HG02970 (cell line): ENCODE data around the gene NUDT5.
"Not testable (repeated sequence)": the region's sequence is repeated elsewhere in the genome, so short reads cannot be mapped to it uniquely, and the experiment has no call there.

Source experiments
- ATAC-seq: cut with Tn5 transposase; IDR thresholded peaks from one replicate; pipeline ENCODE4 v1.9.1; 2021; ENCODE audit warnings: mild to moderate bottlenecking, moderate library complexity, moderate number of reproducible peaks; ENCODE audit not compliant: unreplicated experiment, low FRiP score

The NUDT5 gene

DNA sequence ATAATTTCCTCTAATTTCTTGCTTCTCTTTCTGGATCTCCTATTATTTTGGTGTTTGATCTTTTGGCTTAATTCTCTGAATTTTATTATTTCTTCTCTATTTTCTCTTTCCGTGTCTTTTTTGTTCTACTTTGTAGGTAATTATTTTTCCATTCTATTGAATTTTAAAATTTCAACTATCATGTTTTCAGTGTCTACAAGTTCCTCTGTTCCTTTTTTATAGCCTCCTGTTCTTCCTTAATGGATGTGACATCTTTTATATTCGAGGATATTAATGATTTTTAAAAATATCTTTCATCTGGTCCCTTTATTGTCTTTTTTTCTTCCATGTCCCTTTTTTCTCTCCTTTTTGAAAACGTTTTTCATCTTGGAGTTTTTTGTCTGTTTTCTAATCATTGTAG is 11.4 kb upstream of the NUDT5 start:
- no peak for ATAC-seq

DNA sequence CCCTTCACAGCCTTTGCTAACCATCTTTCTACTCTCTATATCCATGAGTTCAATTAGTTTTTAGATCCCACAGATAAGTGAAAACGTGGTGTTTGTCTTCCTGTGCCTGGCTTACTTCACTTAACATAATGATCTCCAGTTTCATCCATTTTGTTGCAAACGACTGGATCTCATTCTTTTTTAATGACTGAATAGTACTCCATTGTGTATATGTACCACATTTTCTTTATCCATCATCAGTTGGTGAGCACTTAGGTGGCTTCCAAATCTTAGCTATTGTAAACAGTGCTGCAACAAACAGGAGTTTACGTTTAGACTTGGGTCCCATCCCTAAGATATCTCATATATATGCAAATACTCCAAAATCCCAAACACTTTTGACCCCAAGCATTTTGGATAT is 9.4 kb upstream of the NUDT5 start:
- no peak for ATAC-seq

DNA sequence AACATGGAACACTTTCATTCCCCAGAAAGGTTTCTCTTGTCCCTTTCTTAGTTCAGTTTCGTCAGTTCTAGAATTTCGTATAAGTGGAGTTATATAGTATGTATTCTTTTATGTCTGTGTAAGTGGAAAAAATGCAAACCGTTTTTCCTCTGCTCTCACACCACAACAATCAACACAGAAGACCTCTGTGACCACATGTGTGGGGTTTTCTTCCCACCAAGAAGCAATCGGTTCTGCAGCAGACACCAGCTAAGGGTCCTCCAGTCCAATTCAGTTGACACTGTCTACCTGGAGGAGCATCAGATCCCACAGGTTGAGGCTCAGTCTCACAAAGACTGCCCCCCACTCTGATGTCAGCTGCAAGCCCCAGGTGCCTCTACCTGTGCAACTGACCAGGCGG is 6.5 kb upstream of the NUDT5 start:
- no peak for ATAC-seq

DNA sequence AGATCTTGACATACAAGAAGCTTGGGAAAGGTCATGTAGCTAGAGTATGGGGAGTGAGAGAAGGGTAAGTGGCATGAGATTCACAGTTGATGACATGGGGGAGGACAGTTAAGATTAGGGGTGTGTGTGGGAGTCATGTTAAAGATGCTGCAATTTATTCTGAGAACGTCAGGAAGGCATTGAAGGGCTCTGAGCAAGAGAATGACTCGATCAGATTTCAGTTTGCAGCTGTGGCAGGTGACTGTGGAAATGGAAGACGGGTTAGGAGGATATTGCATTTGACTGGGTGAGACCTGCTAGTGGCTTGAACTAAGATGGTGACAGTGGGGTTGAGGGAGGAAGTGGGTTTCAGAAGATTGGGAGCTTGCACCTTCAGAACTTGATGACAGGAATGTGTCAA is 5.9 kb upstream of the NUDT5 start:
- ATAC-seq = no peak

DNA sequence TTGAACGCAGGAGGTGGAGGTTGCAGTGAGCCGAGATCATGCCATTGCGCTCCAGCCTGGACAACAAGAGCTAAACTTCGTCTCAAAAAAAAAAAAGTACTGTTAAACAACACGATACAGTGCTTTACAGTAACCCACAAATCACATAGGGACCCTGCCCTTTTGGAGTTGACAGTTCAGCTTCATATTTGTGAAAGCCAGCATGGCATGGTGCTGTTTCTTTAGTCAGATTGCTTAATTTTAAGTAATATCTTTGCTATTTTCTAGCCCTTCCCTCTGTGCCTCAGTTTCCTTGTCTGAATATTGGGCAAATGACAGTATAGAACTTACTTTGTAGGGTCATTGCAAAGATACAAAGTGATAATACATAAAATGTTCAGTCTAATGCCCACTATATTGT is 5.2 kb upstream of the NUDT5 start:
- no peak for ATAC-seq

DNA sequence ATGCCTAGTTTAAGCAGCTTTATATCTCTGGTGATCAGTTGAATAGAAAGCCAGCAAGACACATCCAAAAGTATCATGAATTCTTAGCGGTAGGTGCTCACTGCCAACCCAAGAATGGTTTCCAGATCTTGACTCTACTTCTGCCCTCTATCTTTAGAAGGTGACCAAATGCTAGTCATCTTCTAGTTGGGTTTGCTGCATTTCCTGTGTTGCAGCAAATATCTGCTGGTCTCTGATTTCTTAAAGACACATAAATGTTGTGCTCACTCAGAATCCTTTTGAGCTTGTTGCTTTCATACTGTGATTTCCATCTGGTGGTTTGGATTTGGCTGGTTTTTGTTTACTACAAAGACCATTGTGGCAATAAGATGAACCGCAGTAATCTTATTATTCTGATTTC is 2.5 kb upstream of the NUDT5 start:
- ATAC-seq = no peak

DNA sequence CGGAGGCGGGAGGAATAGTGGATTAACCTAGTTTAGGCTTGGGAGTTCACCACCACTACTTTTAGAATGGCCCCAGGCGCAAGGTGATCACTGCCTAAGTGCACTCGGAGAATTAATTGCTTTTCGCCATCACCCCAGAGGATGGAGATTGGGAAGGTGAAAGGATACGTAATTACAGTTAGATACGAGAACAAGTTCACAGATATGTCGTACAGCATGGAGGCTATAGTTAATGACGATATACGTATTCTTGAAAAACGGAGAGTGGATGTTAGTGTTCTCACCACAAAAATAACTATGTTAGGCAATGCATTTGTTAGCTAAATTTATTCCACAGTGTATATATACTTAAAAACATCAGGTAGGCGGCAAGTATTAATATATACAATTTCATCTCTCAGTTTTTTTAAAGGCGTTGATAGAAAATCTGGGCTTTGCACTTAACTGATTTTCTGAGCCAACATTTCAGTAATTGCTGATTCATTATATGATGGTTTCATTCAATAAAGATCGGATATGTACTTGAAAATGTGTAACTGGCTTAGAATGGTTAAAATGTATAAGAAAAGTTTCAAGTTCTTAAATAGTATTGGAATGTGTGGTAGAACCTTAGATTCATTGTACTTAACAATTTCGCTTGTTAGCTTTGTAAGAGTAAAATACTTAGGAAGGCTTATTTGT is 980 bp upstream of the NUDT5 start:
- no peak for ATAC-seq

DNA sequence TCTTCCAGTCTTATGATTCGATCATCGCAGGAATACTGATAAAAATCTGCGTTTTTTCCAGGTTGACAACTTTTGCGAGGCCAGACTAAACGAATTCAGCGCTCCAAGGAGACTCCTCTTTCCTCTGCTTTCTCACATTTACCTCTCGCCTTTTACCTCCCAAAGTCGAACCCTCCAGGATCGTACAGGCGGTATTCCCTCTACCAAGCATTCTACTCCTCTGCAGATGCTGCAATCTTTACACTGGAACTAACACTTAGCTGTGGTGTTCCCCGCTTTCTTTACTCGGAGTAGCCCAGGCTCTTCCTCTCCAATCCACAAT is 449 bp downstream of the NUDT5 start:
- peak; percentile 4 for ATAC-seq

DNA sequence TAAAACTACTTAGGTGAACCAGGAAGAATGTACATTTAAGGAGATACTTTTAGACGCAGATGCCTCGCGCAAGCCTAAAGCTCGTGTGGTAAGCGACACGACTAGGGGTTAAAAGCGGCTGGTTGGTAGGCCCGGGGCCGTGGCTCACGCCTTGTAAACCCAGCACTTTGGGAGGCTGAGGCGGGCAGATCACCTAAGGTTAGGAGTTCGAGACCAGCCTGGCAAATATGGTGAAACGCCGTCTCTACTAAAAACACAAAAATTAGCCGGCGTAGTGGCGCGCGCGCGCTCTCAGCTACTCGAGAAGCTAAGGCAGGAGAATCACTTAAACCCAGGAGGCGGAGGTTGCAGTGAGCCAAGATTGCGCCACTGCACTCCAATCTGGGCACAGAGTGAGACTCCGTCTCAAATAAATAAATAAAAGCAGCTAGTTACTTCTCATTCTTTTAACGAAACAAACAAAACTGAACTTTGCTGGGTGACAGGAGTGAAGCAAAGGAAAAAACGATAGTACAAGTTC is 879 bp downstream of the NUDT5 start:
- ATAC-seq = no peak

DNA sequence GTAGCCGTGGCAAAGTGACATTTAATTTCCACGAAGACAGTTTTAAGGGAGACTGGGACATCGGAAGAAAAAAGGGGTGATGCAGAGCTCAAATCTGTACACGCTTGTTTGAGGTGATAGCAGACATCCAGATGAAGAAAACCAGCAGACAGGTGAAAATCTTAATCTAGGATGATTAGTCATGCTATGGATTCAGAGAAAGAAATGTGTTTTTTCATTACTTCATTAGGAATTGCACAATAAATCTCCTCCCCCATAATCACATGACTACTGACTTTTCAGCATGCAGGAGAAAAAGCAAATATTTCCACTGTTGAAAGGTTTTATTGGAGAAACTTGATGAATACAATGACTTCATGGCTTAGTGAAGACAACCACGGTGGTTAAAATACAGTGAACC is 2.5 kb downstream of the NUDT5 start:
- no peak for ATAC-seq

DNA sequence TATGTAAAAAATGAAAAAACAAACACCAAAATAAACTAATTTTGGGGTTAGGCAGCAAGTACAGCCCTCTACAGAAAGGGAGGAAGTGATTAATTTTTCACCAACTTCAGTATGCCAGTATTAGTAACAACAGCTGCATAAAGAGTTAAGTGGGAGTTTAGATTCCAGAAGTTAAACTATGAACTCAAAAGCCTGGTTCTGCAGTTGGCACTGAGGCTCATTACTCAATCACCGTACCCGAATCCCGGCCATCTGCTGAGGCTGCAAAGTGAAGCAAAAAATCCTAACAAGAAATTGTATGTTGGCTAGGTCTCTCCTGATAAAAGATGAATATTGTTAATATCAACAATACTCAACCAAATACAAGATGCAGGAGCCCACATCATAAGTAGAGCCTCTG is 4.0 kb downstream of the NUDT5 start:
- no peak for ATAC-seq

DNA sequence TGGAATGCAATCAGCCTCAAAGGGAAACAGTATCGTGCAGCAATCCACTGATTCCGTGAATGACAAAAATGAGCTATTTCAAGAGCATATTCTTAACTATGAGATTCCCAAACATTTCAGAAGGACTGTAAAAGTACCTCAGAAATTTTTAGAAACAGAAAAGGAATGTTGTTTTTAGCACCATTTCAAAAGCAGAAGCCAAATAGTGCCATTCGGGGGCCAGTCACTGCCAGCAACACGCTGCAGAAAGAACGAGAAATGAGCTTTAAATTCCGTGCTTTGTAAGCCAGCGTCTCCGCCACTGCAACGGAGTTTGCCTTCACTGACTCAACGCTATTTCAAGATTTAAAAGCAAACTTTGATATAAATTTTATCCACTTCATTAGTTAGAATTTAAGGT is 6.3 kb downstream of the NUDT5 start:
- no peak for ATAC-seq

DNA sequence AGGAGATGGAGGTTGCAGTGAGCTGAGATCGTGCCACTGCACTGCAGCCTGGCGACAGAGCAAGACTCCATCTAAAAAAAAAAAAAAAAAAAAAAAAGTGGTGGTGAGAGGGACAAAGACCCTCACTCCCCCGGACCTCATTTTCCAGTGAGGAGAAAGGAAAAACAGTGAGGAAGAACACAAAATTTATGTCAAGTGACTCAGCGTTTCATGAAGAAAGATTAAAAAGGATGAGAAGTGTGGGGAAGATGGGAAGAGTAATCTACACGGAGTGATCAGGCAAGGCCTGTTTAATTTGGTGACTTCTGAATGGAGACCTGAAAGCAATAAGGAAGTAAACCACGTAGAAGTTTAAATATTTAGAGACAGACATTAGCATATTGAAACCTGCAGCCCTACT is 7.0 kb downstream of the NUDT5 start:
- no peak for ATAC-seq

DNA sequence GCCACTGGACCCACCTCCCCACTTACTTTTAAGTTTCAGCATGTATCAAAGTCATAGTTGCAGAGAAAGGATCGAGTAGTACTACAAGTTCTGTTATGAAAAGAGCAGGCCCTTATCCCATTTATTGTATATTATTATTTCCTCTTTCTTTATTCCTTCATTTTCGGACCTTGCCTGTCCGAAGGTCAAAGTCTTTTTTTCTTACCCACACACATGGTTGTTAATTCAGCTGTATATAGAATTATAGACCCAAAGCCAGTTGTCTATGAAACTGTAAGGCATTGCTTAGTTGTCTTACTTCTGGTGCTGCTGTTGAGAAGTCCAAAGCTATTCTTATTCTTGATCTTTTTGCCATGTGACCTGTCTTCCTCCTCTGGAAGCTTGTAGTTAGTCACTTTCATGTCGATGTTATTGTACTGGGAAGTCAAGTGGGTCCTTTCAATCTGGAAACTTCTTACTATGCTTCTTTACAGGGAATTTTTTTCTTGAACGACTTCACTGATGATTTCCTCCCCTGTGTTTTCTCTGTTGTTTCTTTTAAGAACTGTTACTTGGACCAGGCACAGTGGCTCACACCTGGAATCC is 8.3 kb downstream of the NUDT5 start:
- no peak for ATAC-seq

DNA sequence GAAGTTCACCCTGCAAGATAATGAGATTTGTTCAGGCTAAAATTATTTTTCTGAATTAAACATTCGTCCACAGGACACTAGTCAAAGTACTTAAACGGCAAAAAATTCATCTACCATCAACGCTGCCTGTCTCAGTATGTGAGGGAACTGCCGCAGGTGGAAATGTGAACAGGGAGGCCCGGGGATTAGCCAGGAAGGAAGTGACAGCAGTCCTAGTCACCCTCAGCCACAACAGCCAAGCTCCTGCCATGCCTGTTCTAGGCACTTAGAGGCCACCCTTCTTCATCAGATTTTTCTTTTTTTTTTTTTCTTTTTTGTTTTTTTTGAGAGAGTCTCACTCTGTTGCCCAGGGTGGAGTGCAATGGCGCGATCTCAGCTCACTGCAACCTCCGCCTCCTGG is 9.4 kb downstream of the NUDT5 start:
- ATAC-seq = no peak

DNA sequence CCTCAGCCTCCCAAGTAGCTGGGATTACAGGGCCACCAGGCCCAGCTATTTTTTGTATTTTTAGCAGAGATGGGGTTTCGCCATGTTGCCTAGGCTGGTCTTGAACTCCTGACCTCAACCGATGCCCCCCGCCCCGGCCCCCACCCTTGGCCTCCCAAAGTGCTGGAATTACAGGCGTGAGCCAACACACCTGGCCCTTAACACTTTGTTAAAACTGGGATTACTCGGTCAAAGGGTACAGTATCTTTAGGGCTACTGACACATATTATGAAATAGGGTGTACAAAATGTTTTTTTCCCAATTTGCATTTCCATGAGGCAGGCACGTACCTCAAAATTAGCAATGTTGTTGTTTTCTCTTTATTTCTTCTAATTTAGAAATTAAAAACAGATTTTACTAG is 11.5 kb downstream of the NUDT5 start:
- ATAC-seq = no peak

DNA sequence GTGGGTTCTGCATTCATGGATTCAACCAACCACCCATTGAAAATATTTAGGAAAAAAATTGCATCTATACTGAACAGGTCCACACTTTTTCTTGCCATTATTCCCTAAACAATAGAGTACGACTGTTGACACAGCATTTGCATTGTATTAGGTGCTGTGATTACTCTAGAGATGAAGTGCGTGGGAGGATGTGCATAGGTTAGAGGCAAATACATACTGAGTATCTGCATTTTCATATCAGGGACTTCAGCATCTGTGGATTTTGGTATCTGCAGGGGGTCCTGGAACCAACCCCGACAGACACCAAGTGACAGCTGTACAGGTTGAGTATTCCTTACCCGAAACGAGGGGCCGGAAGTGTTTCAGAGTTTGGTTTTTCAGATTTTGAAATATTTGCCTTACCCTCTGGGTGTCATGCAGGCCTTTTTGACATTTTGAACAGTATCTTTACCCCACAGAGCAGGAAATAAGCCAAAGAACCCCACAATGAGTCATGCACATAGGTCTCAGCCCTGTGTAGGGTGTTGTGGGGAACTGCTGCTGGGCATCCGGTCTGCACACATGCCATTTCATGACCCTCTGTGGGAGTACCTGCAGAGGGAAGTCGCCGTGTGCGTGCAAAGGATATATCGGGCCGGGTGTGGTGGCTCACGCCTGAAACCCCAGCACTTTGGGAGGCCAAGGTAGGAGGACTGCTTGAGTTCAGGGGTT is 14.5 kb downstream of the NUDT5 start:
- ATAC-seq = no peak

DNA sequence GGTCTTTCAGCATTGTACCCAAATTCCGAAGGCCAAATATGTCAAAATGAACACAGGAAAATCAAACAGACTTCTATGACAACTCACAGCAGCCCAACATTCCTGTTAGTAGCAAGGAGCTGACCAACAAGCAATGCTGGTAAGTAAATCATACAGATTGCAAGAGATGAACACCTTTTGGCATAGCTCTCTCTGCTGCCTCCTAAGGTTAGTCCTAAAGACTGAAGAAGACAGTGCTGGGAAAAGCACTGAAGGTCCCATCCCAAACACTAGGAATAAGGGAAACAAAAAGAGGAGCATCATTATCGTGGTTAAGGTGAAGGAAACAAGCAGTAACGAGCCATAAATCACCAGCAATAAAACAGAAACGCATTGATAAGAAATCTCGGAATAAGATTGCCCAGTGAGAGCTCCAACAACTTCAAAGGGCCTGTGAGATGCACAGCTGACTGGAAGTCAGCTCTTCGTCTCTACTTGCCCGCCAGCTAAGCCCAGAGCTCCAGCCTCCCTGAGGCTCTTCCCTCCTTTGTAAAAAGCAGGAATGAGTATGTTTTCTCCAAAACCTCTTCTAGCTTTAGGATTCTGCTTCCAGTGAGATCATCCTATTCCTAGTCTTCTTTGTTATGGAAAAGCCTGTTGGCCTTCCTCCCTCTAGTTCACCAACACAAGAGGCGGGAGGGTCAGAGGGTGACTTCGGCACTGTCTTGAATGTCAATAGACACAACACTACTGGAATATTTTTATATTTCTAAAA is 15.3 kb downstream of the NUDT5 start:
- no peak for ATAC-seq

DNA sequence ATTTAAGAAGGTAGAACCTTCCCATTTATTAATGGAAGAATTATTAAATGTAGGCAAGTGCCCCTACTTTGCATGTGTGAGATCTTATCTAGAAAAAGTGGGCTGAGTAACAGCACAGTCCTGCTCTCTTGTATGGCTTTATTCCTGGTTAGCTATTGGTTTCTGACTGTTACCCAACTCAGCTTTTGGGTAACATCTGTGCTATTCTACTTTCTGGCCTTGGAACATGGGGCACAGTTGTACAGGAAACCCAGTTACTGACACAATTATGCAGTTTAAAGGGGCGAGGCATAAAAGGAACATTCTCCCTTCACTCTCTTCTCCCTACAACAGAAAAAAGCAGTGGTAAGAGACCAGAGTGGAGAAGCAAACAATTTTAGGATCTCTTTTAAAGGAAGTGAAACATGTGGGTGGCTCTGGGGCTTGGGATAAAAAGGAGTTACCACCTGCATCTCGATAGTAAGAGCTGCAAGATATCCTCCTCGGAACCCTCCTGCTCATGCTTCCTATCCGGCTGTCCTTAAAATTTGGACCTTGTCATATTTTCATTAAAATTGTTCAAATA is 16.0 kb downstream of the NUDT5 start:
- ATAC-seq = no peak

DNA sequence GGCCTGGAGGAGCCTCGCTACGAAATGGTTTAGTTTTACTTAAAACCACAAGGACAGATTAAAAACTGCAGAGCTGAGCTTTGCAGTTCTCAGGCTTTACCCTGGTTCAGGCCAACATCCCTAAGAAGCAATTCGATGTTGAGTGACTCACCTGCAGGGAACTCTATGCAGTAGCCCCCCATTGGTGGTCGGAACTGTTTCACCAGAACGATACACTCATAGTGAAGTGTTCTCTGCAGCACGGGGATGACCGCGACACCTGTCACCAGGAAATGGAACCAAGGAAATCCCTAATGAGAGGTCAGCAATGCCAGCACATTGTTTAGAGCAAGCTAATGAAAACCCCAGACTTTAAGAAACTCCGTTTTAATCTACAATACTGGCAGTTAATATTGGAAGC is 18.0 kb downstream of the NUDT5 start:
- no peak for ATAC-seq

DNA sequence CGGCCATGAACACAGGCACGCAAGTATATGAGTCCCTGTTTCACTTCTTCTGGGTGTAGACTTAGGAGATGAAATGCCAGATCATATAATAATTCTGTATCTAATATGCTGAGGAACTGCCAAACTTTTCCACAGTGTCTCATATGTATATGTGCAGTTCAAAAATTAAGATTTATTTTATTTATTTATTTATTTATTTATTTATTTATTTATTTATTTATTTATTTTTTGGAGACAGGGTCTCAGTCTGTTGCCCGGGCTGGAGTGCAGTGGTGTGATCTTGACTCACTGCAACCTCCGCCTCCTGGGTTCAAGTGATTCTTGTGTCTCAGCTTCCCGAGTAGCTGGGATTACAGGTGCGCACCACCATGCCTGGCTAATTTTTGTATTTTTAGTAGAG is 24.2 kb downstream of the NUDT5 start:
- ATAC-seq = not testable (repeated sequence)
